ENCODE measurements around the gene OXTR.

GRCh38 chr3:8757551-8758518, 11.6 kb downstream of the OXTR start:
- no peak for TF ChIP-seq FOXP1 (CRISPR knock-in tag; IDR thresholded peaks at IDR 0.05; ENCODE audit: borderline replicate concordance)
- TF ChIP-seq CTCF (IDR thresholded peaks at IDR 0.05) = no peak
- TF ChIP-seq SP1 (CRISPR knock-in tag; conservative IDR thresholded peaks at IDR 0.05) = no peak
- TF ChIP-seq ZNF423 (CRISPR knock-in tag; IDR thresholded peaks at IDR 0.05) = no peak
- TF ChIP-seq, protein P1, sequence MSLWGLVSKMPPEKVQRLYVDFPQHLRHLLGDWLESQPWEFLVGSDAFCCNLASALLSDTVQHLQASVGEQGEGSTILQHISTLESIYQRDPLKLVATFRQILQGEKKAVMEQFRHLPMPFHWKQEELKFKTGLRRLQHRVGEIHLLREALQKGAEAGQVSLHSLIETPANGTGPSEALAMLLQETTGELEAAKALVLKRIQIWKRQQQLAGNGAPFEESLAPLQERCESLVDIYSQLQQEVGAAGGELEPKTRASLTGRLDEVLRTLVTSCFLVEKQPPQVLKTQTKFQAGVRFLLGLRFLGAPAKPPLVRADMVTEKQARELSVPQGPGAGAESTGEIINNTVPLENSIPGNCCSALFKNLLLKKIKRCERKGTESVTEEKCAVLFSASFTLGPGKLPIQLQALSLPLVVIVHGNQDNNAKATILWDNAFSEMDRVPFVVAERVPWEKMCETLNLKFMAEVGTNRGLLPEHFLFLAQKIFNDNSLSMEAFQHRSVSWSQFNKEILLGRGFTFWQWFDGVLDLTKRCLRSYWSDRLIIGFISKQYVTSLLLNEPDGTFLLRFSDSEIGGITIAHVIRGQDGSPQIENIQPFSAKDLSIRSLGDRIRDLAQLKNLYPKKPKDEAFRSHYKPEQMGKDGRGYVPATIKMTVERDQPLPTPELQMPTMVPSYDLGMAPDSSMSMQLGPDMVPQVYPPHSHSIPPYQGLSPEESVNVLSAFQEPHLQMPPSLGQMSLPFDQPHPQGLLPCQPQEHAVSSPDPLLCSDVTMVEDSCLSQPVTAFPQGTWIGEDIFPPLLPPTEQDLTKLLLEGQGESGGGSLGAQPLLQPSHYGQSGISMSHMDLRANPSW (CRISPR knock-in tag; conservative IDR thresholded peaks at IDR 0.05; ENCODE audit: low read depth) = no peak
- TF ChIP-seq ZNF121 (CRISPR knock-in tag; IDR thresholded peaks at IDR 0.05) = no peak
